ENCODE measurements around the gene KCNH3. TPM values are rescaled to one million over a fixed set of nuclear protein-coding genes. Genes with fewer than 3 reads are reported as not detected.

Gene KCNH3
- total RNA-seq, 1 donor from 2014 or later = not detected

DNA sequence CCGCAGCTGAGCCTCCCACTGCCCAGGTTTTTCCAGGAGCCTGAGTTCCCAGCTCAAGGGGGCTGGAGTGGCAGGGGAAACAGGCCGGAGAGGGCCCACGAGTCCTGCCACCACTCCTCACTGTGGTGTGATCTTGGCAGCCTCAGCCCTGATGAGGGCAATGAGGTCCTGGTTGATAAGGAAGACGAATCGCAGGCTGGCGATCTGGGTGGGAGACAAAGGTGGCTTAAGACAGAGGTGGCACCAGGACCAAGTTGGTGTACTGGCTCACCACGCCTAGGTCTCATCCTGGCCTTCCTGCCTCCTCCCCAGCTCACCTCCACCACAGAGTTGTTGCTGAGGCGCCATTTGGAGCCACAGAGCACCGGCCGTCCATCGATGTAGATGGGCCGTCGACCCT lies 19.7 kb downstream of the KCNH3 start:
- no peak for DNase-seq (ENCODE audit: low spot score)
- Histone ChIP-seq H3K4me2 (no peak overlapping the region), H3K27me3 (no peaks in the 10 kb centered on the region), H3K9me3 (ENCODE audit: low read depth) (no peaks in the 10 kb centered on the region), H3K36me3 (no peaks in the 10 kb centered on the region), H3K4me3 (no peak overlapping the region), H3K9ac (no peak overlapping the region), H3K27ac (no peak overlapping the region), H3K79me2 (ENCODE audit: low read depth) (no peaks in the 10 kb centered on the region), H3F3A (ENCODE audit: low read depth) (no peaks in the 10 kb centered on the region), H4K20me1 (ENCODE audit: low read depth) (no peaks in the 10 kb centered on the region), H3K4me1 (no peaks in the 10 kb centered on the region), H2AFZ (replicated peaks) (no peak overlapping the region)
- Mint-ChIP-seq H3K9me3 (no peaks in the 10 kb centered on the region), H3K27ac (no peak overlapping the region), H3K36me3 (peaks cover 17% of the 10 kb centered on the region), H3K4me3 (no peak overlapping the region), H3K27me3 (ENCODE audit: insufficient read depth, low read depth) (peaks cover 4% of the 10 kb centered on the region), H3K4me1 (peaks cover 6% of the 10 kb centered on the region)
- no peak for TF ChIP-seq EZH2 (IDR thresholded peaks at IDR 0.05)
- no peak for TF ChIP-seq CTCF (IDR thresholded peaks at IDR 0.05)
- no peak for TF ChIP-seq EZH2phosphoT487 (IDR thresholded peaks at IDR 0.05)

DNA sequence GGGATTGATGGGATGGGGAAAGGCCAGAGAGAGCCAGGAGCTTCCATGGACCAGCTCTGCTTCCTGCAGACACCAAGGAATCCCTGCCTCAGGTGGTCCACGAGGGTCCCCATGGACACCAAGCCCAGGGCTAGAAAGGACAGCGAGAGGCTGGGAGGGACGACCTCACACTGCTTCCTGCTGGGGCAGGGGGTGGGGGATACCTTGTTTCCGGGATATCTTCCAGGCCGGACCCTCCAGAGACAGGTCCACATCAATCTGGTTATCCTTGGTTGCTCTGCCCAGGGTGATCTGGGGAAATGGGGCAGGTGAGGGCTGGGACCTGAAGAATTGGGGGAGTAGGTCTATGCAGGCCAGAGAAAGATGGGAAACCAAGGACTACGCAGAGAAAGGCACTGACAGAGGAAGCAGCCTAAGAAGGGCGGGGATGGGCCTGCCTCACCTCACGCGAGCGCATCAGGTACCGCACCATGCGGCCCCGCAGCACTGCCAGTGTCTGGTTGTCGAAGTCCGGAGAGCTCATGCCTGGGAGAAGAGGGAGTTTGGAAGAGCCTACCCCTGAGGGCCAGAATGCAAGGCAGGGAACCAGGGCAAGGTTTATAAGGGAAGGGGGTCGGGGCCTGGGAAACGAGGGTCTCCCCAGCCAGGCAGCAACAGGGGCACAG lies 20.3 kb downstream of the KCNH3 start:
- TF ChIP-seq CTCF (IDR thresholded peaks at IDR 0.05) = no peak
- TF ChIP-seq EZH2 (IDR thresholded peaks at IDR 0.05) = no peak
- TF ChIP-seq EZH2phosphoT487 (IDR thresholded peaks at IDR 0.05) = no peak
- H3K4me1 Mint-ChIP-seq = peaks cover 6% of the 10 kb centered on the region
- Histone ChIP-seq H3K36me3 (no peaks in the 10 kb centered on the region), H3K9me3 (ENCODE audit: low read depth) (no peaks in the 10 kb centered on the region), H4K20me1 (ENCODE audit: low read depth) (no peaks in the 10 kb centered on the region), H2AFZ (replicated peaks) (no peak overlapping the region), H3K4me3 (no peak overlapping the region), H3K27ac (no peak overlapping the region), H3K9ac (no peak overlapping the region), H3K4me1 (no peaks in the 10 kb centered on the region), H3K27me3 (no peaks in the 10 kb centered on the region), H3F3A (ENCODE audit: low read depth) (no peaks in the 10 kb centered on the region), H3K79me2 (ENCODE audit: low read depth) (no peaks in the 10 kb centered on the region), H3K4me2 (no peak overlapping the region)
- peaks cover 4% of the 10 kb centered on the region for H3K27me3 Mint-ChIP-seq (ENCODE audit: insufficient read depth, low read depth)
- no peak for DNase-seq (ENCODE audit: low spot score)
- H3K36me3 Mint-ChIP-seq = peaks cover 20% of the 10 kb centered on the region
- H3K27ac Mint-ChIP-seq = no peak overlapping the region
- no peaks in the 10 kb centered on the region for H3K9me3 Mint-ChIP-seq
- no peak overlapping the region for H3K4me3 Mint-ChIP-seq

DNA sequence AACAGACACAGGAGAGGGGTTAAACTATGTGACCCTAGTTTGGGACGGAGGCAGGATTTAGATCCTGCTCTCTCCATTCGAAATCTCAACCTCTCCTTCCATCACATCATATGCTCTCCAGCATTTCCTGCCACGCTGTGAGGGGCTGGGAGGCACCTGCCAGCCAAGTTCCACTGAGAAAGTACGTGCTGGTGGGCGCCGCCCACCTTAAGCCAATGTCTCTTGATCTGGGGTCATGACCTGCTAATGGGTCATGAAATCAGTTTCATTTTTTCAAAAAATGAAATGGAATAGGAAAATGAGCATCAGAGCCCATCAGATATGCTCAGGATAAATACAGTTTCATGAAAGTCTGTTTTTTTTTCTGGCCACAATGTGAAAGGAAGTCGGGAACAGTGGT lies 21.9 kb downstream of the KCNH3 start:
- H3K36me3 Mint-ChIP-seq = peaks cover 20% of the 10 kb centered on the region
- DNase-seq (ENCODE audit: low spot score) = no peak

More for the DNA sequence above, 21.9 kb downstream of the KCNH3 start:
- Histone ChIP-seq H3F3A (ENCODE audit: low read depth) (no peaks in the 10 kb centered on the region), H3K9ac (no peak overlapping the region), H3K4me3 (no peak overlapping the region), H3K4me2 (no peak overlapping the region), H3K4me1 (no peaks in the 10 kb centered on the region), H3K9me3 (ENCODE audit: low read depth) (no peaks in the 10 kb centered on the region), H4K20me1 (ENCODE audit: low read depth) (no peaks in the 10 kb centered on the region), H3K36me3 (no peaks in the 10 kb centered on the region), H2AFZ (replicated peaks) (no peak overlapping the region), H3K27me3 (no peaks in the 10 kb centered on the region), H3K79me2 (ENCODE audit: low read depth) (peaks cover 2% of the 10 kb centered on the region), H3K27ac (no peak overlapping the region)
- no peak overlapping the region for H3K4me3 Mint-ChIP-seq
- TF ChIP-seq EZH2 (IDR thresholded peaks at IDR 0.05) = no peak
- no peak for TF ChIP-seq CTCF (IDR thresholded peaks at IDR 0.05)
- TF ChIP-seq EZH2phosphoT487 (IDR thresholded peaks at IDR 0.05) = no peak
- no peaks in the 10 kb centered on the region for H3K9me3 Mint-ChIP-seq
- no peak overlapping the region for H3K27ac Mint-ChIP-seq
- H3K4me1 Mint-ChIP-seq = no peaks in the 10 kb centered on the region
- peaks cover 4% of the 10 kb centered on the region for H3K27me3 Mint-ChIP-seq (ENCODE audit: insufficient read depth, low read depth)

Measured in neural progenitor cell (in vitro differentiated cells).